NK-92 treated with Interleukin-12 subunit alpha and Interleukin-12 subunit beta, amount 100 ng/mL, for 24 hours (cell line): Measurements from ENCODE around the gene HLA-A.
"Not testable (repeated sequence)": the region's sequence is repeated elsewhere in the genome, so short reads cannot be mapped to it uniquely, and the experiment has no call there.

Source experiments
- DNase-seq: peaks from one replicate; lab custom pipeline; 2025; lab: John Stamatoyannopoulos, UW

Gene HLA-A

DNA sequence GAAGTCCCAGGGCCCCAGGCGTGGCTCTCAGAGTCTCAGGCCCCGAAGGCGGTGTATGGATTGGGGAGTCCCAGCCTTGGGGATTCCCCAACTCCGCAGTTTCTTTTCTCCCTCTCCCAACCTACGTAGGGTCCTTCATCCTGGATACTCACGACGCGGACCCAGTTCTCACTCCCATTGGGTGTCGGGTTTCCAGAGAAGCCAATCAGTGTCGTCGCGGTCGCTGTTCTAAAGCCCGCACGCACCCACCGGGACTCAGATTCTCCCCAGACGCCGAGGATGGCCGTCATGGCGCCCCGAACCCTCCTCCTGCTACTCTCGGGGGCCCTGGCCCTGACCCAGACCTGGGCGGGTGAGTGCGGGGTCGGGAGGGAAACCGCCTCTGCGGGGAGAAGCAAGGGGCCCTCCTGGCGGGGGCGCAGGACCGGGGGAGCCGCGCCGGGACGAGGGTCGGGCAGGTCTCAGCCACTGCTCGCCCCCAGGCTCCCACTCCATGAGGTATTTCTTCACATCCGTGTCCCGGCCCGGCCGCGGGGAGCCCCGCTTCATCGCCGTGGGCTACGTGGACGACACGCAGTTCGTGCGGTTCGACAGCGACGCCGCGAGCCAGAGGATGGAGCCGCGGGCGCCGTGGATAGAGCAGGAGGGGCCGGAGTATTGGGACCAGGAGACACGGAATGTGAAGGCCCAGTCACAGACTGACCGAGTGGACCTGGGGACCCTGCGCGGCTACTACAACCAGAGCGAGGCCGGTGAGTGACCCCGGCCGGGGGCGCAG is at the start of gene HLA-A:
TSS of gene HLA-A (plus strand) at position 258 of the 778 bp plus-strand sequence. CDS start at position 280, 22 bp downstream.
- DNase-seq = peak; percentile 85

GRCh38 chr6:29892696-29893095 is 49.6 kb upstream of the HLA-A start:
- no peak for DNase-seq

- DNase-seq = no peak
These were observed 43.1 kb upstream of the HLA-A start for GRCh38 chr6:29899281-29899680.

DNA sequence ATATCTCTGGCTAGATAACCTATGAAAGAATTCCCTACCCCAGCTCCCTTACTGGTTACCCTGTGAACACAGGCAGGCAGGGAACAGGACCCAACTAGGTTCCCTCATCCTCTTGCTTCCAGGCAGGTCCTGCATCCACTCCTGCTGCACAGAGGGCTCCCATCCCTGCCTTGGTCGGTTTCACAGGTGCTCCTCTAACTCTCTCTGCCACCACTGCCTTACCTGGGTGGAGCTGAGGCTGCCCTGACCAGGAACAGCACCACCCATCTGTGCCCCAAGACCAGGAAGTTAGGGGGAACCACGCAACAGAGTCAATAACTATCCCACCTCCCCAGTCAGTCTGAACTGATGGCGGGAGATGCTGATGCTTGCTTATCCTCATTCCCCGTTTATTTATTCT is 37.0 kb upstream of the HLA-A start:
- no peak for DNase-seq

GRCh38 chr6:29907637-29908340 is 34.5 kb upstream of the HLA-A start:
- DNase-seq = no peak

DNA sequence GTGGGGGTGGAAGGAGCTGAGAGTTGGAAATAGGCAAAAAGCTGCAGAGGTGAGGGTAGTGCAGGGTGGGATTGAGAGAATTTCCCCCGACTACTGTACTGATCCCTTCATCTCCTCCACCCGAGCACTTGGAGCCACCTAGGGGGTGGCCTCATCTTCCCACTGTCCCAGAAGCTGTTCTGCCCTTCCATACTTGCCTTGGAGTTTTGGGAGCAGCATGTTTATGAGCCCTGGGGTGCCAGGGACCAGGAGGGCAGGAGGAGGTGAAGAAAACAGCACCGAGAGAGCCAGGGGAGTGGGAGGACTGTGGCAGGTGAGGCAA is 34.0 kb upstream of the HLA-A start:
- DNase-seq = no peak

GRCh38 chr6:29908710-29909109 is 33.6 kb upstream of the HLA-A start:
- DNase-seq = no peak

DNA sequence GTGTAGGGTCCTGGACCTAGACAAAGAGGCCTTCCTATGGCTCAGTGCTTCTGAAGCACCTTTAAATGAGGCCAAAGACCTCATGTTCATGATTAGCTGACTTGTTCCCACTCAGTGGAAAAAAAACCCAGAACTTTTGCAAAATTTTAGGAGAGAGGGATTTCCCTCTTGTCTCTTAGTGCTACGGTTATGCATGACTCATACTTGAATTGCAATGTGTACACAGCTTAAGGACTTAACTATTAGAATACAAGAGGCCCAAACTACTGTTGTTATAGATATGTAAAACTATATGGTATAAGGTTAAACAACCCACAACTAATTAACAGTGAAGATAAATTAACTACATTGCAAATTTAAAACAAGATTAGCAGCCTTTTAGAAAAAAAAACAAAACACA is 32.3 kb upstream of the HLA-A start:
- no peak for DNase-seq

GRCh38 chr6:29912840-29913239 is 29.5 kb upstream of the HLA-A start:
- DNase-seq = no peak

DNA sequence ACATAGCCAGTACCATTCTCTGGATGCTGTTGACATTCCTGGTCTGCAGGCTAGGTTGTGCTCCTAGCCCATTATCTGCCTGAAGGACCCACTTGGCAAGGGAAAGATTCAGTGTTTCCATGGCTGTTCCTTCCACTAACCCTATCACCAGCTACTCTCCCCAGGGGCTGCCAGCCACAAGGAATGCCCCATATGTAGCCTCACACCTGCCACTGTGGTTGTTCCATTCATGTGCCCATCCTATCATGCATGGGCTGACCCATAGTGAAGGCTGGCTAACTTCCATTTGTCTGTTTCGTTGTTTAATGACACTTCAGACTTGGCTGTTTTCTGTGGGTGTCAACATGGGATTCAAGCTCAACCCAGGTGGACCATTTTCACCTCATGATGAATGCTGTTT is 25.6 kb upstream of the HLA-A start:
- DNase-seq = no peak

GRCh38 chr6:29917857-29918256 is 24.5 kb upstream of the HLA-A start:
- no peak for DNase-seq

DNA sequence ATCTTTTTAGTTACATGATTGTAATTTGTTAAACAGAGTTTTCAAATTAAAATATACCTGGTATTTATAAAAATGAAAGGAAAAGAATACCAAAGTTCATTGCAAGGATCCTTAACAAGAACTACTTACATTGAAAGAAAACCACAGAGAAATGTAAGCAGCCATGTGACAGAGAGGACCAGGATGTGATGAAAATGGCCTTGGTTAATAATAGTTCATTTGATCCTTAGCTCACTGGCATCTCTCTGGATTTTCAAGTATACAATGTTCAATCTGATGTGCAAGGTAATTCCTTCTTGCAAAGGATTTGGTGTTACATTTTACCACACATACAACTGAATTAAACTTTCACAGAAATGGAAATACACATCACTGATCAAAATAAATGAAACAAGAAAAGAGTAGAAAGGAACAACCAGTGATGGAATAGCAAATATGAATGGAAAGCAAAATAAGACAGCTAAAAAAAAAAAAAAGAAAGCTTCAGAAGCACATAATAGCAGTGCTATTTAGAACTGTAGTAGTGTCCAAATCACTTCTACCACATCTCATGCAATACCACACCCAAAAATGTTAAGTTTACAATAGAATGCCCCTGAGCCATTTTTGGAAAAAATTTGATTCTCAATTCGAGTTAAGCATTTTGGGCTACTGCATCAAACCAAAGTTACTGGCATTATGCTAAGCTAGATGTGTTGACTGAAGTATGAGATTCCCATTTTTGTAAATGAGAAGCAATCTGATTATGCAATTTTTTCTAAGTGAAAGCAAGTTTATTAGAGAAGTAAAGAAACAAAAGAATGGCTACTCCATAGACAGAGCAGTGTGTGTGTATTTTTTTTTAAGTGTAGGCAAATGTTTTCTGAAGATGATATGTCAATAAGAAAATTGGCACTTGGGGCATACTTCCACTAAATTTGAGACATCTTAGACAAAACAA is 22.6 kb upstream of the HLA-A start:
- no peak for DNase-seq

DNA sequence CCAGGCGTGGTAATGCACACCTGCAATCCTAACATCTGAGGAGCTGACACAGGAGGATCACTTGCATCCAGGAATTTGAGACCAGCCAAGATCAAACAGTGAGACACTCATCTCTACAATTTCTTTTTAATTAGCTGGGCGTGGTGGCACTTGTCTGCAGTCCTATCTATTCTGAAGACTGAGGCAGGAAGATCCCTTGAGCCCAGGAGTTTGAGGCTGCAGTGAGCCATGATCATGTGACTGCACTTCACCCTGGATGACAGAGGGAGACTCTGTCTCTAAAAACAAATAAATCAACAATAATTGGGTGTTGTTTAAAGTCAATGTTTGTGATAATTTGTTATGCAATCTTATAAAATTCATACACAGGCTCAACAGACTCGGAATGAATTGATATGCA is 18.0 kb upstream of the HLA-A start:
- no peak for DNase-seq

DNA sequence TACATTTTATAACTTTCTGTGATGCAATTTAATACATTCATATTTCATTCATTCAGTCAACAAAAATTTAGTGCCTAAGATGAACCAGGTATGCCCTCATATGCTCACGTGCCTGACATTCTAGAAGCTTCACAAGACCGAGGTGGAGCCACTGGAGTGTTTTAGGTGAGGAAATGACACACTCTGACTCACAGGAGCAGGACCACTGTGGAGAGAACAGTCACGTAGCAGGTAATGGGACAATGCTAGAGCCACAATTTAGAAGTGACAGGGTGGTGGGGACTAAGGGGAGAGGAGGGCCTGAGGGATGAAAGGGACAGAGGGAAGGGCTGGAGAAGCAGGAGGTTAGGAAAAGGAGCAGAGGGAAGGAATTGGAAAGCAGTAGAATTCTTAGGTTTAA is 17.6 kb upstream of the HLA-A start:
- DNase-seq = peak; percentile 46

DNA sequence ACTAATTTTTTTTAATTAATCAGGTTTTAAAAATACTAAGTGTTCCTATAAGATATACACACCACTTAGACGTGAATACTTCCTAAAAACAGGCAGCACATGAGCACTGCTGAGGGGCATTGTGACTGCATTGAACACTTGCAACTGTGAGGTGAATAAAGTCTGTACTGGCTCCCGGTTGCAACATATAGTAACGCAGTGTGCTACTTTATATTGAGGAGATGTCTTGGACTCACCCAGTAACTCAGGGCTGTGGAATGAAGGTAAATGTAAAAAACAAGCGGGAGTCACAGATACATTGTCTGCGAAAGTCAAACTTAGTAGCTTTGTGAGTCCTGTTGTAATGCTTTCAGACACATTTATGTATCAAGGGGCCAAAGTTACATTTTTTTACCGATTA is 17.0 kb upstream of the HLA-A start:
- no peak for DNase-seq

DNA sequence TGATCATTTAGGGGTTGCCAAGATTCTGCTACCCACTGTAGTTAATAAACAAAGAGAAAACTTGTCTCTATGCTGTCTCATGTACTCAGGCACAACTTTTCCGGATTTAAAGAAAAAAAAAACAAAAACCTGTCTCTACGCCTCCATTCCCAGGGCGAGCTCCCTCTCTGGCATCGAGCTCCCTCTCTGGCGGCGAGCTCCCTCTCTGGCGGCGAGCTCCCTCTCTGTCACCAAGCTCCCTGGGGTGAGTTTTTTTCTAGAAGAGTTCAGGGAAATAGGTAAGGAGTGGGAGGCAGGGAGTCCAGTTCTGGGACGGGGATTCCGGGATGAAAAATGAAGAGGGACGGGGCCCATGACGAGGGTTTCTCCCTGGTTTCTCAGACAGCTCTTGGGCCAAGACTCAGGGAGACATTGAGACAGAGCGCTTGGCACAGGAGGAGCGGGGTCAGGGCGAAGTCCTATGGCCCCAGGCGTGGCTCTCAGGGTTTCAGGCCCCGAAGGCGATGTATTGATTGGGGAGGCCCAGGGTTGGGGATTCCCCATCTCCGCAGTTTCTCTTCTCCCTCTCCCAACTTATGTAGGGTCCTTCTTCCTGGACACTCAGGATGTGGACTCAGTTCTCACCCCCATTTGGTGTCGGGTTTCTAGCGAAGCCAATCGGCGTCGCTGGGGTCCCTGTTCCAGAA is 16.5 kb upstream of the HLA-A start:
- DNase-seq = no peak

GRCh38 chr6:29926413-29927274 is 15.7 kb upstream of the HLA-A start:
- peak; percentile 83 for DNase-seq

GRCh38 chr6:29927275-29927569 is 15.1 kb upstream of the HLA-A start:
- no peak for DNase-seq

- DNase-seq = no peak
These were observed 14.4 kb upstream of the HLA-A start for GRCh38 chr6:29927841-29928388.

- not testable (repeated sequence) for DNase-seq
These were observed 12.3 kb upstream of the HLA-A start for GRCh38 chr6:29930047-29930446.

- DNase-seq = no peak
These were observed 8.4 kb upstream of the HLA-A start for GRCh38 chr6:29933955-29934354.
